Measurements from ENCODE around the gene SEMA4C.
"Not testable (repeated sequence)": the region's sequence is repeated elsewhere in the genome, so short reads cannot be mapped to it uniquely, and the experiment has no call there.

The SEMA4C gene

DNA sequence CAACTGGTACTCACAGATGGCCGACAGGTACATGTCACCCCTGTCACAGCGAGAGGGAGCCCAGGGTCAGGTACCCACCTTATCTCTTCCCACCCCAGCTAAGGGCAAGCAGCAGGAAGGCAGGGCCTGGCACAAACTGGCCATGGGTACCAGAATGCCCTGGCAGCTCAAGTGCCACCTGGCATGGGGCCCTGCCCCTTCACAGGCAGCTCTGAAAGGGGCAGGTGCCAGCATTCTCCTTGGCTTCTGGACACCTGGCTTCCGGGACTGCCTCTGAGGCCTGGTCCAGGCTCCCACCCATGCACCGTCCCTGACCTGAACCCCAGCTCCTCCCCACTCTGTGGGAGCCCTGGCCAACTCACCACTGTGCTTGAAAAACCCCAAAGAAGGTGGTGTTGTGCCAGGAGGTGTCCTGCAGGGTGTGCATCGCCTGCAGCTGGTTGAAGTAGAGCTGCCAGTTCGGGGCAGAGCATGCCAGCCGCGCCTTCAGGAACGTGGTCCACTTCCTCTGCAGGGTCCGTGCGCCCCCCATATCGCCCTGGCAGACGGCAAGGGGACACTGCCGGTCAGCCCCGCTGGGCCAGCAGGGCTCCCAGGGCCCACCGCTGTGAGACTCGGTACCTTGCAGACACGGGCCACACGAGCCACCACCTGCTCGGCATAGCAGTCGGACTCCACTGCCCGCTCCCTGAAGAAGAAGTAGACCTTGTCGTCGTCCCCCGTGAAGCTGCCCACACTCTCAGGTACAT is 5.4 kb downstream of the SEMA4C start:
- no peak for DNase-seq

DNA sequence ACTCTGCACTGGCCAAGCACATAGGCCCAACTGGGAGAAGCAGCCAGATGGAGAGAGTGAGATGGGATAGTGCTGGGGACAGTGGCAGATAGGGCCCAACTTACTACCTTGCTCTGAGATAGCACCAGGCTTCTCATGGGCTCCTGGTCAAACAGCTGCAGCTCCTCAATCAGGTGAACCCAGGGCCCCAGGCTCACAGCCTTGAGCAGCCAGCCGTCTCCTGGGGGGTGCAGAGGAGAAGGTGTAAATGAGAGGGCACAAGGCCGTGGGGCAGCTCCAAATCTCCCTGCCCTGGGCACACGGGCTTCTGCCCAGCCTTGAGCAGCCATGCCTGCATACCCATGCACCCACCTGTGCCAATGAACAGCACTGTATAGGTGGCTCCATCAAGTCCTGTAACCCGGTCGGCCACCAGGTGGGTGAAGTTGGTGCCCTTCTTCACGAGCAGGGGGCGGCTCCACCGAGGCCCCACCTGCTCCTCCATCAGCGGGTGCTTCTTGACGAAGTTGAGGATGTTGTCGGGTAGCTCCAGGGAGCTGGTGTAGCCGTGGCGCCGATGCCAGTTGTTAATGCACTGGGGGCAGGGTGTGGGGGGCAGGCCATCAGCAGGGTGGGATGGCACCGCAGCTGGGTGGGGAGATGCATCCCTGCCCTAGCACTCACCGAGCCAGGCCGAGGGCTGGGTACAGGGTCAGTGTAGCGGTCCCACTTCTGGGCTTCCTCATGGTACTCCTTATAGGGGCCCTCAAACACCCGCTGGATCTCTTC is 6.1 kb downstream of the SEMA4C start:
- DNase-seq: no peak

DNA sequence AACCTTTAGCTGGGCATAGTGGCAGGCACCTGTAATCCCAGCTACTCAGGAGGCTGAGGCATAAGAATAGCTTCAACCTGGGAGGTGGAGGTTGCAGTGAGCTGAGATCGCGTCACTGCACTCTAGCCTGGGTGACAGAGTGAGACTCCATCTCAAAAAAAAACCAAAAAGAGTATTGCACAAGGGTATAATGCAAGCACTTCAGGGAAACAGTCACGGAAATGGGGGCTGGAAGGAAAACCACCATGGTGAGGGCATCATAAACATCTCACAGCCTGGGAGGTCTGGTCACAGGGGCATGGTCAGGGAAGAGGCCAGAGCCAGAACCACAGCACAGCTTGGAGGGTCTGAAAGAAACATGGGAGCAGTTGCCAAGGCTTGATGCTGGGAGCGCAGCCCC is 6.8 kb downstream of the SEMA4C start:
- not testable (repeated sequence) for DNase-seq

DNA sequence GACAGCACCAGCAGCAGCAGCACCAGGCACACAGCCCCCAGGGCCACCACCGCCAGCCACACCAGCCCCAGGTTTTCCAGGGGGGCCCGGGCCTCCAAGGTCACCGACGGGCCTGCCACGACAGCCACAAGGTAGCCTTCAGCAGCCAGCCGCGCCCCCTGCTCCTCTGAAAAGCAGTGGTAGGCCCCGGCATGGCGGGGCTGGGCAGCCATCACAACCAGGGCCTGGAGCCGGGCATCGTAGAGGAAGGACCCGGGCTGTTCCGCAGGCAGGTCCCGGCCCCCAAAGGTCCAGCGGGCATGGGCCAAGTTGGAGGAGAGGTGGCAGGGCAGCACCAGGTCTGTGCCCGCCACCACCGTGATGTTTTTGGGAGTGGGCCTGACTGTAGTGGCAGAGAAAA is 8.8 kb downstream of the SEMA4C start:
- no peak for DNase-seq

GRCh38 chr2:96860065-96861029 is 9.5 kb downstream of the SEMA4C start:
- DNase-seq: no peak

DNA sequence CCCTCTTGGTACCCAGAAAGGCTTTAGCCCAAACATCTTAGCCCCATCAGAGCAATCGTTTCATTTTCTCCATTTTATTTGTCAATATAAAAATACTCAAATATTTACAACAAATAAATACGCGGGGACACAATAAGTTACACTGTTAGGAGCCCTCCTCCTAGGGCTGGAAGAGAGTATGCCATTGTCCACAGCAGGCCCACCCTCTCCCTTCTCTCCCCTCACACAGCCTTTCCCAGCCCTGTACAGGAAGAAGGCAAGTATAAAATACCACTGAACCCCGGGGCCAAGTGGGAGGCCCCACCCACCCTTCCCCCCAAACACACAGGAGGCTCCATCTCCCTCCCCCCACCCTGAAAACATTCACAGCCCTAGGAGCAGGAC is 10.2 kb downstream of the SEMA4C start:
- no peak for DNase-seq

DNA sequence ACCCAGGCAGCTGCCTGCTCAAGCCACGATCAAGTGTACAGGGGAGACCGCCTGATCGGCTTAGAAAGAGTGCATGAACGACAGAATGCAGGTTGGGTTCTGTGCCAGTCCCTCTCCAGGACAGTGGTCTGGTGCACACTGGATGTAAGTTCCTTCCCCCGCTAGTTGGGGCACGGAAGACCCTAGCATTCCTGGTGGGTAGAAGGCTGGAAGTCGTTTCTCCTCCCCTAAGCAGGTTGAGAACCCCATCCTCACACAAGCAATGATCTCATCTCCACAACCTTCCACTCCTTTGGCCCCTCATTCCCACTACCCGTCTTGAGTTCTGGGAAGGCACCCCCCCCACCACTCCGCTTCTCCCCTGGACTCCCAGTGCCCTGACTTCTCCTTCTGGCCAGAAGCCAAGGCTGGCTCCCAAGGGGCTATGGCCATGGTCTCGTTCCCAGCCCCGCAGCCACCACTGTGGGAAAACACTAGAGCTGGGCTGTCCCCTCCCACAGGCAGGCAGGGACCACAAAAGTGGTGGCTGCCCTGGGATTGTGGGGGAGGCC is 10.7 kb downstream of the SEMA4C start:
- no peak for DNase-seq

GRCh38 chr2:96857667-96858372 is 12.1 kb downstream of the SEMA4C start, which contains the start of gene ANKRD39:
Gene ANKRD39, minus strand, starts transcription at chr2:96858016. Its CDS starts 29 bp downstream, at chr2:96857987.
- DNase-seq: peak; percentile 94 to 97 (median 94)

- DNase-seq: no peak
These were observed 12.9 kb downstream of the SEMA4C start for GRCh38 chr2:96856776-96857666.

GRCh38 chr2:96853321-96853720 is 16.6 kb downstream of the SEMA4C start:
- DNase-seq: no peak

- DNase-seq: no peak
These were observed 17.2 kb downstream of the SEMA4C start for GRCh38 chr2:96852667-96853066.

DNA sequence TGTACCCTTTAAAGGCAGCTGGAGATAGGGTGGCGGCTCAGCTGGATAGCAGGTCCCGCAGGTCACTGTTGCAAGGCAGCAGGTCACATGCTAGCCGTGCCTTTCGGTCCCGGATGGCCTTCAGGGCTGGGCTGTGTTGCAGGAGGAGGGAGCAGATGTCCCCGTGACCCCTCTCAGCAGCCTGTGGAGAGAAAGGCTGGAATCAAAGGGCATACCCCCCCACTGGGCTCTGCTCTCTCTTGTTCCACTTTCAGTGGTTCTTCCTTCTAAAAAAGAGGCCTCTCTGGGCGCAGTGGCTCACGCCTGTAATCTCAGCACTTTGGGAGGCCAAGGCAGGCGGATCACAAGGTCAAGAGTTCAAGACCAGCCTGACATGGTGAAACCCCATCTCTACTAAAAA is 21.6 kb downstream of the SEMA4C start:
- DNase-seq: no peak

DNA sequence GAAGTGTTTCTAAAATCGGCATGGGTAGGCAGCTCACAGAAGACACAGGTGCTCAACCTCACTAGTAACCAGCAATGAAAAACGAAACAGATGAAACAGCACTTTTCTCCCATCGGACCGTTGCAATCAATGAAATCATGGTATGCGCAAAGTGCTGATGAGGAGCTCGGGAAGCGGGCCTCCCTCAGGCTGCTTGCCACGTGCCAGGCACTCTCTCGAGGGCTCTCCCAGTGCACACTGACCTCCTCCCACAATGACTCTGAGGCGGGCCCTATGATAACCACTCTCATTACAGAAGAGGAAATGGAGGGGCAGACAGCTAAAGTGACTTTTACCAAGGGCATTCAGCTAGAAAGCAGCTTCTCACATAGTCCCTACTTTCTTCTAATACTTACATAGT is 22.3 kb downstream of the SEMA4C start:
- no peak for DNase-seq

- DNase-seq: no peak
These were observed 23.1 kb downstream of the SEMA4C start for GRCh38 chr2:96846825-96847224.

GRCh38 chr2:96844405-96844808 is 25.5 kb downstream of the SEMA4C start:
- no peak for DNase-seq

DNA sequence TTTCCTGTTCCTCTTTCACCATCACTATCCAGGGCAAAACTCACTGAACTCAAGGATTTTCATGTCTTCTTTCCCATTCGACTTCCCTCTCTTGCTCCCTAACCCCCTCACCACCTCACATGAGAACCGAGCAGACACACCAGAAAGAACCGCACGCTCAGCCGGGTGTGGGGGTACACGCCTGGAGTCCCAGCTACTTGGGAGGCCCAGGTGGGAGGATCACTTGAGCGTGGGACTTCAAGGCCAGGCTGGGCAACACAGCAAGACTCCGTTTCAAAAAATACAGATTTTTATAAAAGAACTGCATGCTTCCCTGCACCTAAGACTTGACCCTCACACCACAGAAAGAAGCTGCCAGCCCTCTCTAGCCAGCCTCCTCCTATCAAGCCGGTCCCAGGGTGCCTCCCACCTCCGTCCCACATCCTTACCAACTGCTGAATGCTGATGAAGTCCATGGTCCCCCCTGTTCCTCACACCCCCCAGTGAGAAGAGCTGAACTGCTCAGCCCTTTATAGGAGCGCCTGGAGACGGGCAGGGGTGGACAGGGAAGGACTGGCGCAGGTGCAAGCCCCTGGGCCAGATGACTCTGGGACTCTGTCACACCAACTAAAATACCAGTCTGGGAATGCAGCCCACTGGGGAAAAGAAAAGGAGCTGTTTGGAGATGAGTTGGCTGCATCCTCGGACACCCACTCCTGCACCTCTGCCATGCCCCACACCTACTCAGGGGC is 26.2 kb downstream of the SEMA4C start, which contains the start of gene ANKRD23:
ANKRD23 (minus strand) TSS at position 484 of the 731 bp plus-strand sequence; CDS start at position 455, 29 bp downstream.
- no peak for DNase-seq

GRCh38 chr2:96842600-96842999 is 27.3 kb downstream of the SEMA4C start:
- no peak for DNase-seq

- no peak for DNase-seq
These were observed 28.0 kb downstream of the SEMA4C start for GRCh38 chr2:96841701-96842495.
